Ovary (tissue), 9 donors: ENCODE results near the gene MIGA1. TPM values are rescaled to one million over a fixed set of nuclear protein-coding genes. Genes with fewer than 3 reads are reported as not detected.

Experiments
- DNase-seq, 5 donors: peaks; one replicate each; pipeline ENCODE4 v3.0.0-alpha.2; 2019 to 2020
- H3K27ac ChIP-seq, 2 donors: fragments of 200-600 bp; one replicate each; pipeline versions ENCODE4 v1.5.1 to v1.8.0; 2019 to 2022
- H3K27me3 ChIP-seq: fragments of 200-600 bp; one replicate; pipeline ENCODE4 v1.8.0; 2022
- H3K36me3 ChIP-seq: fragments of 200-600 bp; sonication (generic); one replicate; pipeline ENCODE4 v1.5.1; 2019
- H3K4me1 ChIP-seq: one replicate; pipeline ENCODE4 v1.8.1; 2013; ENCODE audit warnings: mild to moderate bottlenecking, moderate library complexity; ENCODE audit not compliant: insufficient read depth
- H3K4me3 ChIP-seq: fragments of 200-600 bp; sonication (generic); one replicate; pipeline ENCODE4 v1.5.1; 2017
- H3K9me3 ChIP-seq, 2 donors: fragments of 200-600 bp in 1 of 2; sonication (generic) in 1 of 2; one replicate each; pipeline versions ENCODE4 v1.5.1 to v1.8.1; 2013 to 2019; ENCODE audit warnings: mild to moderate bottlenecking in 1 of 2, moderate library complexity in 1 of 2
- CTCF ChIP-seq, 3 donors: fragments of 450-650 bp in 2 of 3; fragments of 200-600 bp in 1 of 3; IDR thresholded peaks; one replicate each; pipeline versions ENCODE4 v1.5.1 to v1.8.0; 2016 to 2022; ENCODE audit warnings: antibody characterized with exemption in 3 of 3, mild to moderate bottlenecking in 1 of 3
- EP300 ChIP-seq: sonication (generic); formaldehyde crosslinking; IDR thresholded peaks from one replicate; pipeline ENCODE4 v1.6.1; 2017; ENCODE audit warnings: antibody characterized with exemption
- POLR2A ChIP-seq: fragments of 450-650 bp; IDR thresholded peaks from one replicate; pipeline ENCODE4 v1.6.1; 2017; ENCODE audit warnings: antibody characterized with exemption, mild to moderate bottlenecking, moderate library complexity
- WGBS, 3 donors: extraction: QIAGEN DNeasy Blood & Tissue Kit in 1 of 3; methylation state at CpG; one replicate each; pipeline versions ENCODE4 v1.1.5 to v1.1.7; 2013 to 2017; 5-methylcytosine and 5-hydroxymethylcytosine counted together
- intact Hi-C, 4 donors: fragments of 100-400 bp; cut with DNase I; formaldehyde crosslinking; loops; one replicate each; pipeline versions ENCODE4 v1.11.0 to v1.15.1; 2022 to 2023
- polyA plus RNA-seq, 2 donors: library from polyadenylated mRNA; stranded (reverse); fragments of 200-250 nt in 1 of 2; fragments of 350-450 nt in 1 of 2; fragmentation: Illumina TruSeq in 1 of 2; extraction: RNeasy Lipid Tissue Mini Kit (QIAGEN cat#74804) in 1 of 2; gene quantifications; one replicate each; pipeline ENCODE4 v1.2.3, GENCODE V29; 2013 to 2014
- total RNA-seq, 7 donors: library from RNA; depleted of rRNA in 2 of 7; stranded (reverse); fragments of >200 nt in 2 of 7; fragmentation: NEBNext Ultra II Directional in 3 of 7; extraction: Animal tissue kit (Norgen Biotek cat#: 25700) in 3 of 7; gene quantifications; one replicate each; pipeline versions ENCODE4 v1.1.0 to v1.2.4, GENCODE V29; 2016 to 2023
- donor health status: DM: no; HTN: no; CAD: no; lungs with moderate emphysema.
- donor health status: DM: no; HTN: no; CAD: no.
- donor health status: Bipolar disorder and iron deficiency.
- donor health status: DM: yes; HTN: yes; CAD: no.
- donor health status: DM: no; HTN: no; CAD: no.
- donor health status: DM: yes; HTN: yes; CAD: no.

Gene MIGA1
- total and polyA plus RNA-seq, 9 donors, result 6.5 to 24.0 (median 18.2) TPM

DNA sequence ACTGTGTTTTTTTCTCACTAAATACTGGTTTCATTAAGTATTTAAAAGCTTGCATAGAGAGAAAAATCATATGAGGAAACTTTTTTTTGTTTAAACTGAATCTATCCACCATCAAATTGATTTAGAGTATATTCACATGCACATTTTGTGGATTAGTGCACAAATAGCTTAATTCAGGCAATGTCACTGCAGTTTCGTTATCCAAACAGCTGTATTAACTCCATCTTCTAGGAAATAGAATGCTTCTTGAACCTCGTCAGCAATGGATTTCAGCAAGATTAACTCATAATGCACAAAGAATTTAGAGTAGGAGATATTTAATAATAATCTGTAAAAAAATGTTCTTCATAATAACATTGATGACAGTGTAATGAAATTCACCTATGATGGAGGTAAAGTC, 146.5 kb downstream of the MIGA1 start:
- no peak for DNase-seq
- Histone ChIP-seq H3K36me3 (no peaks in the 10 kb centered on the region), H3K27me3 (no peaks in the 10 kb centered on the region), H3K27ac (no peak overlapping the region), H3K4me3 (no peak overlapping the region), H3K4me1 (peaks cover 2% of the 10 kb centered on the region), H3K9me3 (no peaks in the 10 kb centered on the region)
- 29 to 37% (median 31%) methylated on average over 2 of the region's 2 CpGs for WGBS, 3 donors
- intact Hi-C loops, result no loop called here
- no peak for TF ChIP-seq POLR2A
- TF ChIP-seq CTCF (IDR thresholded peaks at IDR 0.05), result no peak
- TF ChIP-seq EP300, result no peak

GRCh38 chr1:77926561-77927357, 147.3 kb downstream of the MIGA1 start:
- TF ChIP-seq POLR2A, result no peak
- WGBS, 3 donors, result 68 to 71% (median 68%) methylated on average over 13 of the region's 13 CpGs
- Histone ChIP-seq H3K27ac (no peak overlapping the region), H3K36me3 (no peaks in the 10 kb centered on the region), H3K27me3 (no peaks in the 10 kb centered on the region), H3K4me1 (peaks cover 2% of the 10 kb centered on the region), H3K4me3 (no peak overlapping the region), H3K9me3 (no peaks in the 10 kb centered on the region)
- no peak for DNase-seq
- intact Hi-C loops, result no loop called here

GRCh38 chr1:77927414-77927813, 148.0 kb downstream of the MIGA1 start:
- WGBS, 3 donors, result 92 to 97% (median 95%) methylated on average over 4 of the region's 4 CpGs
- no peaks in the 10 kb centered on the region for H3K36me3 ChIP-seq
- no peak overlapping the region for H3K4me3 ChIP-seq
- no peaks in the 10 kb centered on the region for H3K27me3 ChIP-seq
- no peak for DNase-seq
- intact Hi-C loops, result no loop called here
- H3K4me1 ChIP-seq, result peaks cover 2% of the 10 kb centered on the region
- H3K9me3 ChIP-seq, result no peaks in the 10 kb centered on the region
- no peak overlapping the region for H3K27ac ChIP-seq
- TF ChIP-seq EP300 (no peak), CTCF (IDR thresholded peaks at IDR 0.05) (no peak), POLR2A (no peak)

Other genes starting within 250 kb of the MIGA1 start
- 10 to 100 TPM; 46.6 to 65.4 (median 55.4) TPM for gene ZZZ3, start 97.0 kb upstream of the MIGA1 start, total RNA-seq
- gene ZZZ3, start 97.0 kb upstream of the MIGA1 start, polyA plus RNA-seq, result 10 to 100 TPM; 16.6 to 21.7 TPM
- gene USP33, start 19.8 kb upstream of the MIGA1 start, total RNA-seq, result 10 to 100 TPM; 46.7 to 63.2 (median 54.2) TPM
- 10 to 100 TPM; 24.0 to 47.2 TPM for gene USP33, start 19.8 kb upstream of the MIGA1 start, polyA plus RNA-seq
- gene NEXN, start 109.0 kb downstream of the MIGA1 start, total RNA-seq, result 10 to 100 TPM in 3 of 7 donors, 1 to 10 TPM in 4; 2.4 to 21.5 (median 8.7) TPM
- gene NEXN, start 109.0 kb downstream of the MIGA1 start, polyA plus RNA-seq, result 10 to 100 TPM; 13.3 to 66.2 TPM
- gene FUBP1, start 199.4 kb downstream of the MIGA1 start, total RNA-seq, result 100 to 1,000 TPM in 5 of 7 donors, 10 to 100 TPM in 2; 95.6 to 169 (median 149) TPM
- 100 to 1,000 TPM in 1 of 2 donors, 10 to 100 TPM in 1; 78.8 to 106 TPM for gene FUBP1, start 199.4 kb downstream of the MIGA1 start, polyA plus RNA-seq
- gene DNAJB4, start 225.3 kb downstream of the MIGA1 start, total RNA-seq, result 10 to 100 TPM; 20.2 to 48.6 (median 23.8) TPM
- gene DNAJB4, start 225.3 kb downstream of the MIGA1 start, polyA plus RNA-seq, result 10 to 100 TPM; 18.7 to 33.9 TPM